Activated T-cell treated with anti-CD3 and anti-CD28 coated beads, Interleukin-2, amount 50 U/mL, for 1 hour (primary cell): ENCODE measurements around the gene CHAC1.

Experiments used
- DNase-seq: peaks from one replicate; pipeline ENCODE4 v3.0.0-alpha.2; 2020

Gene CHAC1

GRCh38 chr15:40925495-40925862 is 27.8 kb upstream of the CHAC1 start:
- DNase-seq, result no peak

GRCh38 chr15:40925863-40926658 is 27.2 kb upstream of the CHAC1 start:
- DNase-seq, result no peak

- DNase-seq, result no peak
Measured at GRCh38 chr15:40926659-40927494, 26.4 kb upstream of the CHAC1 start.

- DNase-seq, result no peak
Measured at GRCh38 chr15:40927495-40927872, 25.8 kb upstream of the CHAC1 start.

DNA sequence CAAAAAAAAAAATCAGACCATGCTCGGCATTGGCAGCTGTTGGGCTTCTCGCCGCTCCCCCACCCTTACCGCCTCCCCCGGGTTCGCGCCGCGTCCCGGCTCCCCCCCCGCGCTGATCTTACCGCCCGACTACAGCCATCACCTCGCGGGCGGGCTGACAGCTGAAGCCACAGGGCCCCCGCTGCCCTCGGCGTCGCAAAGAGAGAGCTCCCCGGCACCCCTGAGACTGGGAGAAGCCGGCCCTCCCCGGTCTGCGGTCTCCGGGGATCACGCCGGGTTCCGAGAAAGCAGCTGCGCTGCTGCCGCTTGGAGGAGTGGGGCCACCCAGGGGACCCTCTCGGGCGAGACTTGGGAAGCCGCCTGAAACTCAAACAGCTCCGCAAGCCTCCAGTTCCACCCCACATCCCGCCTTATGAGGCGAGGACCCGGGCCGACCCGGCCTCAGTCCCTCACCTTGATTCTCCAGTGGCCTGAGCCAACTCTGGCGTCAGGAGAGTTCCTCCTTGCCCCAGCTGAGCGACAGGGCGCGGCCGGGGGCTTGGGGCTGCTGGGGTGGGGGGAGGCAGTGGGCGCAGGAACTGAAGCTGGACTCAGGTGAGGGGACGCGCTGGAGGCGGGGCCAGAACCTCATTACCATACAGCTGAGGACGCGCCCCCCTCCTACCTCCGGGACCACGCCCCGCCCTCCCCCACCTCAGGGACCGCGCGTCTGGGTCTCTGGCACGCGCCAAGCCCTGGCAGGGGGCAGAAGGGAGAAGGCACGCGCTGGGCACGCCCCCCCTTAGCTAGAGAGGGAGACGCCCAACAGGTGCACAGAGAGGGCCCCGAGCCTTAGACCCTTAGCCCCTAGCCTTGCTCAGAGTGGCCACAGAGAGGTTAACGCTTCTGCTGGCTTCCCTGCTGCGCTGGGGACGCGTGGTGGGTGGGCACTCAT is 25.1 kb upstream of the CHAC1 start:
- peak; percentile 40 for DNase-seq

DNA sequence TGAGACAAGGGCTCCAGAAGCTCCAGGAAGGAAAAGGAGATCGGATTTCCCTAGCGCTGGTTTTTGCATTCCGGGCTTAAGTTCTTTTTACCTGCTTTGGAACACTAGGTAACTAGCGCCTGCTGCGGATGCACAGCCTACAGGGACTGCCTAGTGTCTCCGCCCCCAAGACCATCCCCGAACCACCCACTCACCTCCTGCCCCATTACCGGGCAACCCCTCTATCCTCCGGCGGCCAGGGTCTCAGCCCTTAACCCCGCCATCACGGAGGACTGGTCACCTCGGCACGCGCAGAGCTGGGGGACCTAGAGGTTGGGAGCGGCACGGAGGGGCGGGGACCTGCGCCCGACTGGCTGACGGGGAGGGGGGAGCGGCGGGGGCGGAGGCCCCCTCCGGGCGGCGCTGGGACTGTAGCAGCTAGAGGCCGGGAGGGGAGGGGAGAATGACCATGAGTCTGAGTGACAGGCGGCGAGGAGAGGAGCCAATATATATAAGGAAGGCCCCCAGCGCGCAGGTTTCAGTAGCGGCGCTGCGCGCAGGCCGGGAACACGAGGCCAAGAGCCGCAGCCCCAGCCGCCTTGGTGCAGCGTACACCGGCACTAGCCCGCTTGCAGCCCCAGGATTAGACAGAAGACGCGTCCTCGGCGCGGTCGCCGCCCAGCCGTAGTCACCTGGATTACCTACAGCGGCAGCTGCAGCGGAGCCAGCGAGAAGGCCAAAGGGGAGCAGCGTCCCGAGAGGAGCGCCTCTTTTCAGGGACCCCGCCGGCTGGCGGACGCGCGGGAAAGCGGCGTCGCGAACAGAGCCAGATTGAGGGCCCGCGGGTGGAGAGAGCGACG is 24.2 kb upstream of the CHAC1 start, which contains the start of gene DLL4:
TSS of gene DLL4 (plus strand) at position 520 of the 839 bp plus-strand sequence. CDS start 329 bp downstream, outside the sequence.
- DNase-seq, result peak; percentile 59

DNA sequence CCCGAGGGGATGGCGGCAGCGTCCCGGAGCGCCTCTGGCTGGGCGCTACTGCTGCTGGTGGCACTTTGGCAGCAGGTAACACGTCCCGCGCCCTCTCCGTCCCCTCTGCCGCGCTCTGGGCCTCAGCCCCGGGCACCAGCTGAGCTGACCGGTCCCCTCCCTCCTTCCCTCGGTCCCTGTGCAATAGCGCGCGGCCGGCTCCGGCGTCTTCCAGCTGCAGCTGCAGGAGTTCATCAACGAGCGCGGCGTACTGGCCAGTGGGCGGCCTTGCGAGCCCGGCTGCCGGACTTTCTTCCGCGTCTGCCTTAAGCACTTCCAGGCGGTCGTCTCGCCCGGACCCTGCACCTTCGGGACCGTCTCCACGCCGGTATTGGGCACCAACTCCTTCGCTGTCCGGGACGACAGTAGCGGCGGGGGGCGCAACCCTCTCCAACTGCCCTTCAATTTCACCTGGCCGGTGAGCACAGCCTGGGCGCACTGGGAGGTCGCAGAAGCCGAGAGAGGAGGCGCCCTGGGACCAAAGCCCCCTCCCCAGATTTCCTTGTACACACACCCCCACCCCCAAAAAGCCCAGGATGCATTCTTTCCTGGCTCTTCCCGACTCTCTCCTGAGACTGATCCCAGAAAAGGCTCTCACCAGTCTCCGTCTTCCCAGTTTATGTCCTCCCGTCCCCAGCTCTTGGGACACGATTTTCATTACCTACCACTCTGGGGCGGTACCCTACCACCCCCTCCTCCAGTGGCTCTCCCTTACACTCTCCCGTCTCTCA is 23.4 kb upstream of the CHAC1 start:
- no peak for DNase-seq

GRCh38 chr15:40930430-40931299 is 22.6 kb upstream of the CHAC1 start:
- peak; percentile 66 for DNase-seq

GRCh38 chr15:40931300-40932142 is 21.8 kb upstream of the CHAC1 start:
- DNase-seq, result no peak

DNA sequence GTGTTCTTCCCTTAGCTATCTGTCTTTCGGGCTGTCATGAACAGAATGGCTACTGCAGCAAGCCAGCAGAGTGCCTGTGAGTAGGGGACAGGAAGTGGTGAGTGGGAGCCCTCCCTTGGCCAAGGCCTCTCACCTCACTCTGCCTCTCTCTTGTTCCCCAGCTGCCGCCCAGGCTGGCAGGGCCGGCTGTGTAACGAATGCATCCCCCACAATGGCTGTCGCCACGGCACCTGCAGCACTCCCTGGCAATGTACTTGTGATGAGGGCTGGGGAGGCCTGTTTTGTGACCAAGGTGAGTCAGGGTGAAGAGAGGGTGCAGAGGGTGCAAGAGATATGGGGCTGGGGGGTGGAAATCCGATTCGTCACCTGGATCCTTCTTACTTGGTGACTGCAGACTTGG is 21.1 kb upstream of the CHAC1 start:
- DNase-seq, result no peak

- no peak for DNase-seq
Measured at GRCh38 chr15:40932649-40933516, 20.4 kb upstream of the CHAC1 start.

- no peak for DNase-seq
Measured at GRCh38 chr15:40933517-40933902, 19.8 kb upstream of the CHAC1 start.

DNA sequence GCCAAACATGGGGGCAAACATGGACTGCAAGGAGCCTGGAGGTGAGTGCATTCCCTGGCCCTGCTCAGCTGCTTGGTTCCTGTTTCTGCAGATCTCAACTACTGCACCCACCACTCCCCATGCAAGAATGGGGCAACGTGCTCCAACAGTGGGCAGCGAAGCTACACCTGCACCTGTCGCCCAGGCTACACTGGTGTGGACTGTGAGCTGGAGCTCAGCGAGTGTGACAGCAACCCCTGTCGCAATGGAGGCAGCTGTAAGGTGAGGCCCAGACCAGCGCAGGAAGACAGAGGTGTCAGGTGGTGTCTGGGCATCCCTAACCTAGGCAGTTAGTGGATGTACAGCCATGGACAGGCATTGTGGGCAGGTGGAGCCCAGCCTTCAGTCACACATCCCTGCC is 18.8 kb upstream of the CHAC1 start:
- DNase-seq, result no peak

- DNase-seq, result no peak
Measured at GRCh38 chr15:40936234-40936708, 17.0 kb upstream of the CHAC1 start.

- DNase-seq, result no peak
Measured at GRCh38 chr15:40936709-40937666, 16.3 kb upstream of the CHAC1 start.

GRCh38 chr15:40937762-40938535 is 15.3 kb upstream of the CHAC1 start:
- DNase-seq, result peak; percentile 28
